Endothelial cell of umbilical vein (primary cell): ENCODE data around the gene ZFYVE28. TPM values are rescaled to one million over a fixed set of nuclear protein-coding genes. Genes with fewer than 3 reads are reported as not detected.

Experiments
- BruUV-seq: library from RNA; stranded (reverse); fragments of 400-500 nt; replicated peaks from 2 replicates; lab custom pipeline; 2021; lab: Mats Ljungman, UMichigan
- CTCF ChIA-PET: fragments of 300-600, 350-600 bp; sonication (Branson Sonifier 250); formaldehyde crosslinking; loops from one replicate; lab custom pipeline; 2021; ENCODE audit warnings: antibody characterized with exemption, inconsistent platforms; lab: Charles Lee
- POLR2A ChIA-PET: fragments of 300-600, 350-600 bp; sonication (Branson Sonifier 250); formaldehyde crosslinking; loops from one replicate; lab custom pipeline; 2021; ENCODE audit warnings: antibody characterized with exemption, inconsistent platforms; lab: Charles Lee
- DNase-seq: peaks from one replicate; pipeline ENCODE4 v3.0.0-alpha.2; 2011; ENCODE audit warnings: low read depth, low spot score
- FAIRE-seq: peaks from 2 replicates; lab custom pipeline; 2011; peaks lifted over from hg19 to GRCh38; lab: Jason Lieb, UNC
- H2AFZ ChIP-seq: 2 replicates; pipeline ENCODE4 v1.6.0; 2012; ENCODE audit warnings: low read depth, low read length, control low read depth, inconsistent platforms
- H3K27ac ChIP-seq: 2 replicates; pipeline ENCODE4 v1.5.1; 2011; ENCODE audit warnings: low read depth, mild to moderate bottlenecking, control low read depth, low read length, moderate library complexity; ENCODE audit not compliant: insufficient read depth
- H3K27me3 ChIP-seq, 2 experiments: 2 replicates each; pipeline versions ENCODE4 v1.6.0 to v1.6.1; 2011; ENCODE audit warnings: low read length in 2 of 2, mixed read lengths in 1 of 2; ENCODE audit not compliant: control insufficient read depth in 2 of 2, insufficient read depth in 2 of 2
- H3K36me3 ChIP-seq, 2 experiments: 2 replicates in 1 of 2; 3 replicates in 1 of 2; pipeline ENCODE4 v1.5.1; 2011; ENCODE audit warnings: low read length in 2 of 2, mild to moderate bottlenecking in 1 of 2, moderate library complexity in 1 of 2; ENCODE audit not compliant: control insufficient read depth in 2 of 2, insufficient read depth in 2 of 2; ENCODE audit errors: extremely low read depth in 1 of 2
- H3K4me1 ChIP-seq: 3 replicates; pipeline ENCODE4 v1.5.1; 2011; ENCODE audit warnings: mild to moderate bottlenecking, low read length; ENCODE audit not compliant: control insufficient read depth, insufficient read depth; ENCODE audit errors: extremely low read depth
- H3K4me2 ChIP-seq: 2 replicates; pipeline ENCODE4 v1.6.1; 2011; ENCODE audit warnings: low read length, control low read depth, mixed read lengths; ENCODE audit not compliant: insufficient read depth
- H3K4me3 ChIP-seq, 3 experiments: fragments of 200-600 bp in 1 of 3; sonication (generic), shearing (Covaris generic) in 1 of 3; replicated peaks in 1 of 3; 2 replicates each; pipeline ENCODE4 v1.5.1; 2011 to 2016; ENCODE audit warnings: control low read depth in 3 of 3, low read length in 3 of 3, mild to moderate bottlenecking in 2 of 3, inconsistent platforms in 1 of 3, low read depth in 1 of 3, moderate library complexity in 1 of 3; ENCODE audit not compliant: insufficient read depth in 1 of 3
- H3K79me2 ChIP-seq: 2 replicates; pipeline ENCODE4 v1.6.0; 2012; ENCODE audit warnings: low read length, inconsistent platforms; ENCODE audit not compliant: control insufficient read depth, insufficient read depth
- H3K9ac ChIP-seq: replicated peaks from 2 replicates; pipeline ENCODE3; 2011; ENCODE audit warnings: low read length, control low read depth; ENCODE audit not compliant: insufficient read depth; ENCODE audit errors: extremely low read depth
- H3K9me1 ChIP-seq: replicated peaks from 3 replicates; pipeline ENCODE4 v1.6.0; 2011; ENCODE audit warnings: mild to moderate bottlenecking, low read length; ENCODE audit not compliant: control insufficient read depth, insufficient read depth; ENCODE audit errors: extremely low read depth
- H3K9me3 ChIP-seq: replicated peaks from 2 replicates; pipeline ENCODE4 v1.5.1; 2012; ENCODE audit warnings: low read length, inconsistent platforms; ENCODE audit not compliant: control insufficient read depth, insufficient read depth
- H4K20me1 ChIP-seq: replicated peaks from 2 replicates; pipeline ENCODE3; 2011; ENCODE audit warnings: mild to moderate bottlenecking, low read length; ENCODE audit not compliant: control insufficient read depth, insufficient read depth; ENCODE audit errors: extremely low read depth
- CTCF ChIP-seq, 2 donors: IDR thresholded peaks; 1 replicate in 1 of 2; 2 replicates in 1 of 2; pipeline ENCODE4 v1.5.1; 2011; ENCODE audit warnings: low read length in 2 of 2, mild to moderate bottlenecking in 2 of 2, moderate library complexity in 2 of 2, control low read depth in 1 of 2, inconsistent platforms in 1 of 2, low read depth in 1 of 2; ENCODE audit not compliant: insufficient read depth in 1 of 2; ENCODE audit errors: extremely low read depth in 1 of 2
- EZH2 ChIP-seq: IDR thresholded peaks from 2 replicates; pipeline ENCODE4 v1.6.1; 2012; ENCODE audit warnings: borderline replicate concordance, low read depth, mild to moderate bottlenecking, moderate library complexity, low read length, inconsistent platforms; ENCODE audit not compliant: severe bottlenecking
- FOS ChIP-seq: IDR thresholded peaks from 2 replicates; pipeline ENCODE4 v1.6.1; 2011; ENCODE audit warnings: mild to moderate bottlenecking, low read length, moderate library complexity, borderline replicate concordance; ENCODE audit not compliant: insufficient read depth
- GATA2 ChIP-seq: IDR thresholded peaks from 2 replicates; pipeline ENCODE4 v1.7.0; 2011; ENCODE audit warnings: low read depth, mild to moderate bottlenecking, moderate library complexity, mixed read lengths, low read length; ENCODE audit not compliant: insufficient read length, insufficient read depth
- JUN ChIP-seq: IDR thresholded peaks from 2 replicates; pipeline ENCODE4 v1.6.1; 2011; ENCODE audit warnings: borderline replicate concordance, low read depth; ENCODE audit not compliant: insufficient read length, insufficient read depth
- MAX ChIP-seq: IDR thresholded peaks from 2 replicates; pipeline ENCODE4 v1.6.1; 2011; ENCODE audit not compliant: insufficient read depth, insufficient read length
- dilution Hi-C: fragments of 300-500 bp; cut with MboI; formaldehyde crosslinking; loops from one replicate; pipeline ENCODE4 v1.15.0; 2019; ENCODE audit warnings: low sequenced_read_pairs; ENCODE audit not compliant: extremely low pct_ligation_motif_present
- intact Hi-C: fragments of 100-400 bp; cut with micrococcal nuclease; formaldehyde crosslinking; loops from one replicate; pipeline ENCODE4 v1.10.0; 2022
- polyA plus RNA-seq, 4 experiments: library from polyadenylated mRNA; depleted of rRNA in 3 of 4; stranded (reverse) in 3 of 4; unstranded in 1 of 4; fragments of >200 nt; gene quantifications; 2 replicates each; pipeline versions ENCODE4 v1.2.1 to v1.2.3, GENCODE V29; 2011 to 2012; ENCODE audit warnings: missing spikeins in 1 of 4
- total RNA-seq: library from RNA; stranded (reverse); gene quantifications from 2 replicates; pipeline ENCODE4 v1.2.3, GENCODE V29; 2021

ZFYVE28 gene
- total and polyA plus RNA-seq, 2 donors (not counting 3 experiments of a cell fraction or from before 2014, with no cell fraction given): 5.8 to 7.1 TPM

GRCh38 chr4:2341261-2341841, 77.1 kb downstream of the ZFYVE28 start:
- Histone ChIP-seq H3K36me3 (no peaks in the 10 kb centered on the region), H3K9me3 (no peaks in the 10 kb centered on the region), H3K4me2 (no peak overlapping the region), H3K27ac (no peak overlapping the region), H3K9me1 (no peaks in the 10 kb centered on the region), H3K4me3 (no peak overlapping the region), H3K9ac (no peak overlapping the region), H3K79me2 (no peaks in the 10 kb centered on the region), H2AFZ (no peak overlapping the region), H3K4me1 (no peaks in the 10 kb centered on the region), H3K27me3 (no peaks in the 10 kb centered on the region), H4K20me1 (no peaks in the 10 kb centered on the region)
- CTCF ChIA-PET: no interaction called here
- intact Hi-C loops: no loop called here
- no TSS peak for BruUV-seq
- no peak for DNase-seq
- TF ChIP-seq JUN: no peak
- no peak for TF ChIP-seq CTCF (IDR thresholded peaks at IDR 0.05; ENCODE audit: extremely low read depth in 1 of 2, insufficient read depth in 1 of 2, low read depth in 1 of 2, low read length in 2 of 2)
- no peak for TF ChIP-seq EZH2
- no peak for TF ChIP-seq MAX
- no peak for TF ChIP-seq GATA2
- no peak for TF ChIP-seq FOS
- FAIRE-seq: no peak
- POLR2A ChIA-PET: no interaction called here
- dilution Hi-C loops: no loop called here
